GM21381 (cell line): ENCODE data around the gene ANAPC16.
"Not testable (repeated sequence)": the region's sequence is repeated elsewhere in the genome, so short reads cannot be mapped to it uniquely, and the experiment has no call there.

ENCODE experiments used
- ATAC-seq: cut with Tn5 transposase; IDR thresholded peaks from one replicate; pipeline ENCODE4 v1.9.1; 2021; ENCODE audit warnings: mild to moderate bottlenecking, moderate library complexity; ENCODE audit not compliant: unreplicated experiment

The ANAPC16 gene

GRCh38 chr10:72242675-72243074 is 26.9 kb downstream of the ANAPC16 start:
- ATAC-seq: no peak

GRCh38 chr10:72243822-72244437 is 28.1 kb downstream of the ANAPC16 start:
- no peak for ATAC-seq

- ATAC-seq: no peak
Observed at GRCh38 chr10:72244573-72245038, 28.8 kb downstream of the ANAPC16 start.

- ATAC-seq: no peak
Observed at GRCh38 chr10:72245949-72246525, 30.2 kb downstream of the ANAPC16 start.

GRCh38 chr10:72248468-72249151 is 32.8 kb downstream of the ANAPC16 start:
- peak; percentile 88 for ATAC-seq

- ATAC-seq: not testable (repeated sequence)
Observed at GRCh38 chr10:72249176-72249862, 33.5 kb downstream of the ANAPC16 start.

GRCh38 chr10:72250666-72251065 is 34.9 kb downstream of the ANAPC16 start:
- ATAC-seq: no peak

- ATAC-seq: no peak
Observed at GRCh38 chr10:72251635-72252034, 35.8 kb downstream of the ANAPC16 start.

GRCh38 chr10:72252972-72253371 is 37.2 kb downstream of the ANAPC16 start:
- ATAC-seq: no peak

GRCh38 chr10:72253578-72253977 is 37.8 kb downstream of the ANAPC16 start:
- no peak for ATAC-seq

- no peak for ATAC-seq
Observed at GRCh38 chr10:72254813-72255568, 39.2 kb downstream of the ANAPC16 start.

- no peak for ATAC-seq
Observed at GRCh38 chr10:72255977-72256729, 40.3 kb downstream of the ANAPC16 start.

- ATAC-seq: no peak
Observed at GRCh38 chr10:72257051-72257892, 41.5 kb downstream of the ANAPC16 start.

GRCh38 chr10:72258617-72259016 is 42.8 kb downstream of the ANAPC16 start:
- no peak for ATAC-seq

GRCh38 chr10:72259491-72260238 is 43.9 kb downstream of the ANAPC16 start:
- no peak for ATAC-seq

- ATAC-seq: peak; percentile 67
Observed at GRCh38 chr10:72260239-72260975, 44.6 kb downstream of the ANAPC16 start.

GRCh38 chr10:72260976-72261783 is 45.4 kb downstream of the ANAPC16 start:
- peak; percentile 46 for ATAC-seq
